Measurements from ENCODE around the gene TMEM158.

TMEM158 gene

GRCh38 chr3:45194791-45195190 lies 31.3 kb downstream of the TMEM158 start:
- H3K4me2 ChIP-seq (ENCODE audit: low read length) = no peak overlapping the region
- H3K27ac ChIP-seq (ENCODE audit: low read length) = no peak overlapping the region
- no peak overlapping the region for H3K9ac ChIP-seq (ENCODE audit: low read length)
- no peaks in the 10 kb centered on the region for H3K9me3 ChIP-seq (ENCODE audit: insufficient read depth, low read length)
- H2AFZ ChIP-seq (ENCODE audit: low read depth, low read length) = no peak overlapping the region
- H3K4me3 ChIP-seq (ENCODE audit: low read length) = no peak overlapping the region
- no peaks in the 10 kb centered on the region for H3K4me1 ChIP-seq (ENCODE audit: low read length)
- H4K20me1 ChIP-seq (ENCODE audit: insufficient read depth, low read length) = no peaks in the 10 kb centered on the region; the same call in 1 of the 2 replicates
- peaks cover 85% of the 10 kb centered on the region for H3K27me3 ChIP-seq (ENCODE audit: low read depth, low read length)
- TF ChIP-seq, protein P1, sequence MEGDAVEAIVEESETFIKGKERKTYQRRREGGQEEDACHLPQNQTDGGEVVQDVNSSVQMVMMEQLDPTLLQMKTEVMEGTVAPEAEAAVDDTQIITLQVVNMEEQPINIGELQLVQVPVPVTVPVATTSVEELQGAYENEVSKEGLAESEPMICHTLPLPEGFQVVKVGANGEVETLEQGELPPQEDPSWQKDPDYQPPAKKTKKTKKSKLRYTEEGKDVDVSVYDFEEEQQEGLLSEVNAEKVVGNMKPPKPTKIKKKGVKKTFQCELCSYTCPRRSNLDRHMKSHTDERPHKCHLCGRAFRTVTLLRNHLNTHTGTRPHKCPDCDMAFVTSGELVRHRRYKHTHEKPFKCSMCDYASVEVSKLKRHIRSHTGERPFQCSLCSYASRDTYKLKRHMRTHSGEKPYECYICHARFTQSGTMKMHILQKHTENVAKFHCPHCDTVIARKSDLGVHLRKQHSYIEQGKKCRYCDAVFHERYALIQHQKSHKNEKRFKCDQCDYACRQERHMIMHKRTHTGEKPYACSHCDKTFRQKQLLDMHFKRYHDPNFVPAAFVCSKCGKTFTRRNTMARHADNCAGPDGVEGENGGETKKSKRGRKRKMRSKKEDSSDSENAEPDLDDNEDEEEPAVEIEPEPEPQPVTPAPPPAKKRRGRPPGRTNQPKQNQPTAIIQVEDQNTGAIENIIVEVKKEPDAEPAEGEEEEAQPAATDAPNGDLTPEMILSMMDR (IDR thresholded peaks at IDR 0.05; ENCODE audit: low read depth, low read length) = no peak
- TF ChIP-seq EZH2phosphoT487 (IDR thresholded peaks at IDR 0.05; ENCODE audit: low read depth) = no peak
- H3K36me3 ChIP-seq (replicated peaks; ENCODE audit: low read depth, low read length) = no peaks in the 10 kb centered on the region
- H3K79me2 ChIP-seq (ENCODE audit: low read length) = no peaks in the 10 kb centered on the region

DNA sequence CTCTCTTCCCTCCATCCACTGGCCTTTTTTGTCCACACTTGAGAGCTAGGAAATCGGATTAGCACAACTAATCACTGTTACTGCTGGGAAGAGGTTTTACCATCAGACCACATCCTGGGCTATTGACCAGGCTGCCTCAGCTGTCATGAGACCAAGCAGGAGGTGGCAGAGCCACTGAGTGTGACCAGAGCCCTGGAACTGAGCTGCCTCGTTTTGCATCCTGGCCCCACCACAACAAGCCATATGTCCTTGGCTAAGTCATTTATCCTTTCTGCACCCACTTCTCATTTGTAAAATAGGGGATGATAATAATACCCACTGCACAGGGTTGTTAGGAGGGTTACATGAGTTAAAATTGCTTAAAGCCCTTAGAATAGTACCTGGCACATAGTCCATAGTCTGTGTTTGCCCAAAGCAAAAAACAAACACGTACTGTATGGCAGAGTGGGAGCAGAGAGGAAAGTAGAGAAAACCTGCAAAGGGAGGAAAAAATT lies 34.1 kb downstream of the TMEM158 start:
- H3K79me2 ChIP-seq (ENCODE audit: low read length) = no peaks in the 10 kb centered on the region
- no peak overlapping the region for H3K9ac ChIP-seq (ENCODE audit: low read length)
- H2AFZ ChIP-seq (ENCODE audit: low read depth, low read length) = no peak overlapping the region
- peaks cover 19% of the 10 kb centered on the region for H3K4me1 ChIP-seq (ENCODE audit: low read length)
- H3K9me3 ChIP-seq (ENCODE audit: insufficient read depth, low read length) = no peaks in the 10 kb centered on the region
- no peak for TF ChIP-seq EZH2phosphoT487 (IDR thresholded peaks at IDR 0.05; ENCODE audit: low read depth)
- TF ChIP-seq, protein P1 (IDR thresholded peaks at IDR 0.05; ENCODE audit: low read depth, low read length) = no peak
- no peak overlapping the region for H3K4me3 ChIP-seq (ENCODE audit: low read length)
- no peaks in the 10 kb centered on the region for H3K36me3 ChIP-seq (replicated peaks; ENCODE audit: low read depth, low read length)
- peaks cover 64% of the 10 kb centered on the region for H3K27me3 ChIP-seq (ENCODE audit: low read depth, low read length)
- no peak overlapping the region for H3K27ac ChIP-seq (ENCODE audit: low read length)
- no peak overlapping the region for H3K4me2 ChIP-seq (ENCODE audit: low read length)
- no peaks in the 10 kb centered on the region; the same call in 1 of the 2 replicates for H4K20me1 ChIP-seq (ENCODE audit: insufficient read depth, low read length)

DNA sequence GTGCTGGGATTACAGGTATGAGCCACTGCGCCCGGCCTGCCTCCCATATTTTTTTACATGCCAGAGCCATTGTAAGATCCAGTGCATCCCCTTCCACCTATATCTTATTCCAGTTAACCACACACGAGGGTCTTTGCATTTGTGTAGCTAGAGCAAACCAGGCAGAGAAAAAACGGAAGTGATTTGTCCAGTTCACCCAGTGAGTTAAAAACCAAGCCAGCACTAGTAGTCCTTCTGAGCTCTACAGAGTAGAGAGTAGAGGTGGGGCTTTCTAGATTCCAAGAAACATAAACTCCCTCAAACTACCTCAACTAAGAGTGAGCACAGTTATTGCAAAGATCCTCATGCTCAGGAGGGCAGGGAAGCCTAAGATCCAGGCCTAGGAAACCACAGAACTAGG lies 34.7 kb downstream of the TMEM158 start:
- no peak overlapping the region for H3K4me3 ChIP-seq (ENCODE audit: low read length)
- H3K9me3 ChIP-seq (ENCODE audit: insufficient read depth, low read length) = no peaks in the 10 kb centered on the region
- H3K4me2 ChIP-seq (ENCODE audit: low read length) = no peak overlapping the region
- no peak overlapping the region for H3K27ac ChIP-seq (ENCODE audit: low read length)
- H4K20me1 ChIP-seq (ENCODE audit: insufficient read depth, low read length) = no peaks in the 10 kb centered on the region; the same call in 1 of the 2 replicates
- peaks cover 19% of the 10 kb centered on the region for H3K4me1 ChIP-seq (ENCODE audit: low read length)
- H3K36me3 ChIP-seq (replicated peaks; ENCODE audit: low read depth, low read length) = no peaks in the 10 kb centered on the region
- TF ChIP-seq, protein P1 (IDR thresholded peaks at IDR 0.05; ENCODE audit: low read depth, low read length) = no peak
- no peak for TF ChIP-seq EZH2phosphoT487 (IDR thresholded peaks at IDR 0.05; ENCODE audit: low read depth)
- H2AFZ ChIP-seq (ENCODE audit: low read depth, low read length) = no peak overlapping the region
- no peaks in the 10 kb centered on the region for H3K79me2 ChIP-seq (ENCODE audit: low read length)
- no peak overlapping the region for H3K9ac ChIP-seq (ENCODE audit: low read length)
- H3K27me3 ChIP-seq (ENCODE audit: low read depth, low read length) = peaks cover 64% of the 10 kb centered on the region

GRCh38 chr3:45188719-45189659 lies 37.1 kb downstream of the TMEM158 start:
- H3K27me3 ChIP-seq (ENCODE audit: low read depth, low read length) = peaks cover 54% of the 10 kb centered on the region

More at GRCh38 chr3:45188719-45189659, 37.1 kb downstream of the TMEM158 start:
- Histone ChIP-seq H3K4me1 (ENCODE audit: low read length) (peaks cover 19% of the 10 kb centered on the region), H3K27ac (ENCODE audit: low read length) (no peak overlapping the region), H3K79me2 (ENCODE audit: low read length) (no peaks in the 10 kb centered on the region), H3K9ac (ENCODE audit: low read length) (no peak overlapping the region), H4K20me1 (ENCODE audit: insufficient read depth, low read length) (no peaks in the 10 kb centered on the region; the same call in 1 of the 2 replicates), H3K4me3 (ENCODE audit: low read length) (no peak overlapping the region), H3K9me3 (ENCODE audit: insufficient read depth, low read length) (no peaks in the 10 kb centered on the region), H2AFZ (ENCODE audit: low read depth, low read length) (no peak overlapping the region), H3K36me3 (replicated peaks; ENCODE audit: low read depth, low read length) (no peaks in the 10 kb centered on the region), H3K4me2 (ENCODE audit: low read length) (no peak overlapping the region)
- TF ChIP-seq, protein P1 (IDR thresholded peaks at IDR 0.05; ENCODE audit: low read depth, low read length) = no peak
- TF ChIP-seq EZH2phosphoT487 (IDR thresholded peaks at IDR 0.05; ENCODE audit: low read depth) = no peak

Data from OCI-LY3 (cell line).